HL-60 (cell line): ENCODE data around the gene CFAP221.

Experiments
- DNase-seq, 2 experiments: peaks; one replicate each; pipeline ENCODE4 v3.0.0-alpha.2; 2010 to 2020; ENCODE audit warnings: low read depth in 1 of 2, low spot score in 1 of 2
- H3K27ac ChIP-seq: fragments of 250-450 bp; sonication (Bioruptor Pico); replicated peaks from 2 replicates; pipeline ENCODE4 v1.5.1; 2020; ENCODE audit warnings: mild to moderate bottlenecking, moderate library complexity
- H3K27me3 ChIP-seq: fragments of 250-450 bp; sonication (Bioruptor Pico); 2 replicates; pipeline ENCODE4 v1.5.1; 2021; ENCODE audit warnings: mild to moderate bottlenecking, moderate library complexity; ENCODE audit not compliant: insufficient read depth, poor library complexity, severe bottlenecking
- H3K4me3 ChIP-seq: replicated peaks from 2 replicates; pipeline ENCODE4 v1.5.1; 2011; ENCODE audit warnings: mild to moderate bottlenecking, control low read depth, low read length; ENCODE audit not compliant: insufficient read depth
- CTCF ChIP-seq: IDR thresholded peaks from one replicate; pipeline ENCODE4 v1.5.1; 2011; ENCODE audit warnings: low read length, control low read depth, inconsistent platforms; ENCODE audit not compliant: insufficient read depth
- GABPA ChIP-seq: IDR thresholded peaks from 2 replicates; pipeline ENCODE4 v1.6.1; 2012; ENCODE audit warnings: low read depth
- POLR2AphosphoS5 ChIP-seq: IDR thresholded peaks from 2 replicates; pipeline ENCODE4 v1.6.1; 2012; ENCODE audit warnings: low read depth
- REST ChIP-seq: IDR thresholded peaks from 2 replicates; pipeline ENCODE4 v1.6.1; 2012; ENCODE audit warnings: low read depth; ENCODE audit not compliant: insufficient replicate concordance
- SPI1 ChIP-seq: IDR thresholded peaks from 2 replicates; pipeline ENCODE4 v1.6.1; 2012; ENCODE audit warnings: low read depth, mild to moderate bottlenecking, borderline replicate concordance

CFAP221 gene

GRCh38 chr2:119692310-119692709 is 148.1 kb downstream of the CFAP221 start:
- Histone ChIP-seq H3K27ac (no peak overlapping the region), H3K4me3 (no peak overlapping the region), H3K27me3 (no peaks in the 10 kb centered on the region)
- no peak for DNase-seq
- TF ChIP-seq SPI1 (no peak), POLR2AphosphoS5 (no peak), CTCF (no peak), REST (no peak), GABPA (no peak)

- no peak overlapping the region for H3K27ac ChIP-seq
- H3K27me3 ChIP-seq: no peaks in the 10 kb centered on the region
- no peak for TF ChIP-seq SPI1
- TF ChIP-seq POLR2AphosphoS5: no peak
- no peak for TF ChIP-seq GABPA
- H3K4me3 ChIP-seq: no peak overlapping the region
- no peak for DNase-seq
Observed at GRCh38 chr2:119692954-119693353, 148.7 kb downstream of the CFAP221 start.

- H3K27ac ChIP-seq: no peak overlapping the region
- no peaks in the 10 kb centered on the region for H3K27me3 ChIP-seq
- TF ChIP-seq GABPA: no peak
- TF ChIP-seq POLR2AphosphoS5: no peak
- TF ChIP-seq SPI1: no peak
- TF ChIP-seq CTCF: no peak
- no peak for TF ChIP-seq REST
- DNase-seq: no peak
- no peak overlapping the region for H3K4me3 ChIP-seq
Observed at GRCh38 chr2:119693567-119693966, 149.3 kb downstream of the CFAP221 start.

GRCh38 chr2:119693967-119694366 is 149.7 kb downstream of the CFAP221 start:
- TF ChIP-seq REST: no peak
- no peak for TF ChIP-seq CTCF
- no peak for TF ChIP-seq POLR2AphosphoS5
- no peak for TF ChIP-seq SPI1
- no peak for TF ChIP-seq GABPA
- no peak overlapping the region for H3K27ac ChIP-seq
- no peak for DNase-seq
- no peak overlapping the region for H3K4me3 ChIP-seq
- H3K27me3 ChIP-seq: no peaks in the 10 kb centered on the region
